Activated gamma-delta T cell treated with anti-CD3 and anti-CD28 coated beads, Interleukin-2, amount 50 U/mL, for 16 hours (primary cell): ENCODE results near the gene RRAD.
A peak's percentile ranks its signal among the peaks of the same experiment; 100 is the strongest.

Source experiments
- DNase-seq: peaks from one replicate; pipeline ENCODE4 v3.0.0-alpha.2; 2020; ENCODE audit warnings: low read depth

Gene RRAD

GRCh38 chr16:66934138-66934838 is 9.0 kb upstream of the RRAD start, which contains the start of gene CIAO2B:
Gene CIAO2B, minus strand, starts transcription at chr16:66934402. Its CDS starts 38 bp downstream, at chr16:66934364.
- peak; percentile 85 for DNase-seq

GRCh38 chr16:66933776-66934137 is 8.4 kb upstream of the RRAD start:
- DNase-seq: no peak

DNA sequence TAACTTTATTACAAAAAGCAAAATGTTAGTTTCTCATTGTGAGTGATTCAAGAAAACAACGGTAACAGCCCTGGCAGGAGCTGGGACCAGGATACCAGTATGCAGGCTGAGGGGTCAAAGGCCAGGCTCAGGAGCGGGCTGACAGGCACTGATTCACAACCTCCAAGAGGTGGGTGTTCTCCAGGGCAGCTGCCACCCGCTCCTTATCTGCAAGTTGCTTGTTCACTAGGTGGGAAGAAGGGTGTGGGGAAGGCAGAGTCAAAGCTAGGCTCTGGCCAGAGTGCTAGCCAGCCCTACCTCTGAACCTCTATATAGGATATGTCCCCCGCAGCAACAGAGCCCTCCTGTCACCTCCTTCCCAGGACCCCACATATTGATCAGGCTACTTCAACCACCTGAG is 6.7 kb upstream of the RRAD start:
- DNase-seq: no peak

- DNase-seq: no peak
Measured at GRCh38 chr16:66931665-66932064, 6.3 kb upstream of the RRAD start.

GRCh38 chr16:66930189-66930588 is 4.9 kb upstream of the RRAD start:
- no peak for DNase-seq

DNA sequence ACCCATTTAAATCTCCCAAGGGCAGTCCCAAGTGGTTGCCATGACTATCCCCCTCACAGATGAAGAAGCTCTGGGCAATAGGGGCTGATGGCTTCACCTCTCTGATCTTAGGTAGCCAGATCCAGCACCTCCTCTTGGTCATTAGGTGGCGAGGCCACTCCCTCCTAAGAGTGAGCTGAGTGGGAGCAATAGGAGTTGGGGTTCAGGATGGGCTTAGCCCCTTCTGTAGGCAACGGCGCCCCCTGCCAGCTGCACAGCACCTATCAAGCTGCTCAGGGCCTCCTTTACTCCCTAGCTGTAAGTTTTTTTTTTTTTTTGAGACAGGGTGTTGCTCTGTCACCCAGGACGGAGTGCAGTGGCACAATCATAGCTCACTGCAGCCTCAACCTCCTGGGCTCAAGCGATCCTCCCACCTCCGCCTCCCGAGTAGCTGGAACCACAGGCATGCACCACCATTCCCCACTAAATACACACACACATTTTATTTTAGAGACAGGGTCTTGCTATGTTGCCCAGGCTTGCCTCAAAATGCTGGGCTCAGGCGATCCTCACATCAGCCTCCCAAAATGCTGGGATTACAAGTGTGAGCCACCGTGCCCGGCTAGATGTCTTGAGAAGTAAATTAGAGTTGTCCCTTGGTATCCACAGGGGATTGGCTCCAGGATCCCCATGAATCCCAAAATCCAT is 3.5 kb upstream of the RRAD start:
- no peak for DNase-seq

DNA sequence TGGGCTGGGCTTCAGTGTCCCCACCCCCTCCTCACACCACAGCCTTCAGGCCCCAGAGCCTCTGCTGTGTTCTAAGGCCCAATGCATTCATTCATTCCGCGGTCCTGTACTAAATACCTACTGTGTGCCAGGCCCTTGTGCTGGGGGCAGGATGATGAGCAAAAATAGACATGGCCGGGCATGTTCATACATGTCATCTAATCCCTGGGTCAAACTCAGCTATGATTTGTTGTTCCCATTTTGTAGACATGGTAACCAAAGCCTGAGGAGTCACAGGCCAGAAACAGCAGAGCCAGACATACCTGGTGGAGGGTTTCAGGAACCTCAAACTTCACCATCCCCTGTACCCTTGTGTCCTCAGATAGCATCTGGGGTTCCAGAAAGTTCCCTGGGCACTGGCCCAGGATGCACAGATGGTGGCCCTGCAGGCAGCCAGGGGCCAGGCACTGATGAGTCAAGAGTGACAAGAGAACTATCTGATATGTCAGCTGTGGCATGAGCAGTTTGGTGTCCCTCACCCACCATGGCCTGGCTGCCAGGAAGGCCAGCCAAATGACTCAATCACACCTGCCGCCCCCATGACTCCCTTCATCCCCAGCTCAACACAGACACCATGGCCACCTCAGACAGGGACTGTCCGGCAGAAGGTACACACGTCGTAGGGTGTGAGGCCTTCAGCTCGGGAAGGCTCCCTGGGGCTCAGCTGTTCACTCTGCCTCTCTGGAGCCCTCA is 2.7 kb upstream of the RRAD start:
- DNase-seq: no peak

DNA sequence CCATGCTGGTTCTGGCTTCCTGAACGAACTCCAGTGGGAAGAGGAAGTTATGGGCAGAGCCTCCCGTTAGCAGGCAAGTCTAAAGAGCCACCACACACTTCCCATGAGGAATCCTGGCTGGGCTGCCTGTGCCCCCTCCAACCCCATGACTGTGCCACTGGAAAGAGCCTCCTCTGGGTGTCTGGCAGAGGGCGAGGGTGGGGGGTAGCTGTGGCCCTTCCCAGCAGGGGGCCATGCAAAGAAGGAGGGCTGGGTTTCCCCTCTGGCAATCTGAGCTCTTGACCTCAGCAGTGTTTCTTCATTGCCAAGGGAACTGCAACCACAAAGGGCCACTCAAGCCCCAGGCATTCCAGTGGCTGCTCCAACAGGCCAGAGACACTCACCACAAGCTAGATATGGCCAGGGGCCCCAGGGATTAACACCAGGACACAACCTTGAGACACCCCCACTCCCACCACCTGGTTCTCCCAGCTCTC is 1.7 kb upstream of the RRAD start:
- no peak for DNase-seq

DNA sequence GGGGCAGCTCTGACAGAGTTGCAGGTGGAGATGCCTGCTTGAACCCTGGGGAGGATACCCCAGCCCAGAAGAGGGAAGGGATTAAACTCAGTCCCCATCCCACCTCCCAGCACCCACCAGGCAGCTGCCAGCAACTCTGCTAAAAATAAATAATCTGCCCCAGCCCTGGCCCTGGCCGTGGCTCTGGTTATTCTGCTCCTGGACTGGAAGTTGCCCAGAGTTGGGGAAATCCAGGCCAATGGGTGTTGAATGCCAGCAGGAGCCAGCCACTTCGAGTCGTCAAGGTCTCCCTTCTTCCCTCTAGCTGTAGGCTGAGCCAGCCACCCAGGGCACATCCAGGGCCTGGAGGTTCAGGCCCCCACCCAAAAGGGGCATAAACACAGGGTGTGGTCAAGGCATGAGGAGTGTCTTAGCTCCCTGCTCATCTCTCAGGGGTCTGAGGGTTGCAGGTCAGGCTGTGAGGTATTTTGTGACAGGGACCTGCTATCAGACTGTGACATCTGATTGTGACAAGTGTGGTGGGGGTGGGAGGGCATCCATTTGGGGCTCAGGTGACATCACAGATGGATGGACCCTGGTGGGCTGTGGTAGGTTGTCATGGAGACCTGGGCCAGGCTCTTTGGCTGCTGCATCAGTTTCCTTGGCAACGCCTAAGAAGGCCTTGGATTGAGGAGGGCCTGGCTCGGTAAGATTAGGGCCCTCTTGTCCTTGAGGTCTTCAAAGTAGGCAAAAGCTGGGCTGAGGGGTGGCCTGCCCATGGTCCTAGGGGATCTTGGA is 1.0 kb upstream of the RRAD start:
- no peak for DNase-seq

DNA sequence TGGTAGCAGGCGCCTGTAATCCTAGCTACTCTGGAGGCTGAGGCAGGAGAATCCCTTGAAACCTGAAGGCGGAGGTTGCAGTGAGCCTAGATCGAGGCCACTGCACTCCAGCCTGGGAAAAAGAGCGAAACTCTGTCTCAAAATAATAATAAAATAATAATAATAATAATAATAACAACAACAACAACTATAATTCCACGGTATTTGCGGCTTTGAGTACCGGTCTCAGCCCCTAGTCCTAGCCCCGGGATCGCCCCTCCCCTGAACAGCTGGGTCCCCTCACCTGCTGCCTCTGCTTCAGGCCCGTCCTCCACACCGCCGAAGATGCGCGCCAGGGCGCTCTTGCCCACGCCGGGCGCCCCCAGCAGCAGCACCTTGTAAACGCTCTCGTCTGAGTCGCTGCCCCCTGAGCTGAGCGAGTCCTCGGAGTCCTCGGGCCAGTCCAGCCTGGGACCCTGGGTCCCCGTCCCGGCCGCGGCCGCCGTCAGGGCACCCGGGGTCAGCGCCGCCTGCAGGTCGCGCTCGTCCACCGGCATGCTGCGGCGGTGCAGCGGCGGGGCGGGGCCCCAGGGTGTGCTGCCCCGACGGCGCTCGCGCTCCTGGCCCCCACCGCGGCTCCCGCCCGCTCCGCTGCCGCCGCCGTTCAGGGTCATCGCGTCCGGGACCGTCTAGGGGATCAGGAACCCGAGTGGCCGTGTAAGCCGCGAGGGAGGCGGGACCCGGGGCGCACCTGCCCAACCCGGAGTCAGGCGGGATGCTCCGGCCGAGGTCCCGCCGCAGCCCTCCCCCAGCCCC is 611 bp downstream of the RRAD start:
- DNase-seq: no peak

DNA sequence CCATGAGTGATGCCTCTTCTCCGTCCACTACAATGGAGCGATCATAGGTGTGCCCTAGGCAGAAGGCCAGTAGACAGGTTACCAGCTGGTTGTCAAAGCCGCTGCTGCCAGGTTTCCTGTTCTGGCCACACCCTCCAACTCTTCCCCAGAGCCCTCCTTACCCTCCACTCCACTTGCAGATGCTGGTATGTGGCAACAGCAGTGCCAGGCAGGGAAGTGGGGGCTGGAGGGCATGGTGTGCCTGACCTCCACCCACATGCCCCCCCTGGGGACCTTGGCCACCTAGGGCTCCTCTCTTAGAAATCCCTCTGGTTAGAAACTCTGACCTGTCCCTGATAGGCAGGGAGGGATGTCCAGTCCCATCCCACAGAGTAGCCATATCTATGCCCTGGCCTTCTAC is 1.5 kb downstream of the RRAD start:
- DNase-seq: no peak

DNA sequence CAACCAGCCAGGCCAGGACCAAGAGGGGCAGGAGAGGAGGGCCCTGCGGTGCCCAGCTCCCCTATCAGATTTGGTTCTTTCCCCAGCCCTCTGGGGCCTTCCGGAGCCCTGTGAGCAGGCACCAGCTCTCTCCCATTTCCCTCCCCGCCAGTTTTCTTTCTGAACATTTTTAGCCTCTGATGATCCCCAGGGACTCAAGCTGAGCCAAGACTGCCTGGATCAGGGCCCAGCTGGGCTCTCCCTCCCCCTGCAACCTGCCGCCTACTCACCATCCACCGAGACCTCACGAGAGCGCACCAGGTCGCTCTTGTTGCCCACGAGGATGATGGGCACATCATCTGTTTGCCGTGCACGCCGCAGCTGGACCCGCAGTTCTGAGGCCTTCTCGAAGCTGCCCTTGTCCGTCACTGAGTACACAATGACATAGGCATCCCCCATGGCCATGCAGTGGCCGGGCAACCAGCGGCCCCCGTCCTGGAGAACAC is 2.0 kb downstream of the RRAD start:
- no peak for DNase-seq

DNA sequence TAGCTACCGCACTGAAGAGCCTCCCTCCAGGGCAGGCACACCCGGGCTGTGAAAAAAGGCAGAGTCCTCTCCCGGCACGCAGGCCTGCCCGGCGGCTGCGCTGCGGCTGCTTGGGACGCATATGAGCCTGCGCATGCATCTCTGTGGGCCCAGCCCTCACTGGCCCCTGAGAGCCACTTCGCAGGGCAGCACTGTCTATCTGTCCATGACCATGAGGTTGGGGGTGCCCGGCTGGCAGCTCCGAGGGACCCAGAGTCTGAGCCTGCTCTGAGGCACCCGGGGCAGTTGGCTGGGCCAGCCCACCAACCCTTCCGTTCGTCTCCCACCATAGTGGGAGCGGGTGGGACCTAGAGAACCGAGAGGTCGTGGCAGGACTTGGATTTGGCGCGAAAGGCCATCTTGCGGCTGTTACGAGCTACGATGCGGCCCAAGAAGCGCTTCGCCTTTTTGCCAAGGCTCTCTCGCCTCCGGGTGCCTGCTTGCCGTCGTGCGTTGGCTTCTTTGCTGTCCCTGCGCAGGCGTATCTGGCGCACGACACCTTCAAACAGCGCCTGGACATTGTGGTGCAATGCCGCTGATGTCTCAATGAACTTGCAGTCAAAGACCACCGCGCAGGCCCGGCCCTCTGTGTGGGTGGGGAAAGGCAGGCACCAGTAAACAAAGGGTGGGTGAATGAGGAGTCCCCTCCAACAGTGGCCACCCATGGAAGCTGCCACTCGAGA is 3.4 kb downstream of the RRAD start:
- DNase-seq: no peak

- no peak for DNase-seq
Measured at GRCh38 chr16:66920924-66921680, 4.2 kb downstream of the RRAD start.

- DNase-seq: no peak
Measured at GRCh38 chr16:66920299-66920590, 5.1 kb downstream of the RRAD start.

- no peak for DNase-seq
Measured at GRCh38 chr16:66919569-66920298, 5.6 kb downstream of the RRAD start.

DNA sequence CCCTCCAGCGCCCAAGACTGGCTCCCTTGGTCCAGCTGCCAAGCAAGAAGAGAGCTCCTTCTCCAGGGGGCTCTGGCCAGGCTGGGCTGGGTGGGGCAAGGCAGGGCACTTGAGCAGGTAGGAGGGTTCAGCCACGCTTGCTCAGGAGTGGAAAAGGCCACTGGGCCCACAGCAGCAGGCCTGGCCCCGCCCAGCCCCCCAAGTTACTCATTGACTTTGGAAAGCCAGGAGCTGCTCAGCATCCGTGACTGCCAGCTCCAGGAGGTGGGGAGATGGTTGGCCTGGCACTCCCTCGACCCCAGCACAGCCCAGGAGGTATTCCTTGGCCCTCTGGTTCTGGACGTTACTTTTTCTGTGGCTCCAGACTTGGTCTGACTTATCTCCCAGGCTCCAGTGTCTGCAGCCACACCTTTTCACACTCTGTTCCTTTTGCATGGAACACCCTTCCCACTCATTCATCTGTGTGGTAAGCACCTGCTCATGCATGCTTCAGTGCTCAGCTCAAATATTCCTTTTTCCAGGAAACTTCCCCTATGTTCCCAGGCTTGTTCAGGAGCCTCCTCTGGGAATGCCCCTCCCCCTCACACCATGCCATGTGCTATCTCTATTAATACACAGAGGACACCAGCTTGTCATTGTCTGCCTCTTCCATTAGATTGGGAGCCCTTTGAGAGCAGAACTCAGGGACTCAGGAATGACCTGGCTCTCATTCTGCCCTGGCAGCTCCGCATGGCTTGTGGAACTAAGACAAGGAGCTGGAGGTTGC is 6.3 kb downstream of the RRAD start, which contains the start of gene CDH16:
Gene CDH16 (minus strand): TSS at position 83 of the 766 bp plus-strand sequence. CDS start 820 bp downstream, outside the sequence.
- no peak for DNase-seq

DNA sequence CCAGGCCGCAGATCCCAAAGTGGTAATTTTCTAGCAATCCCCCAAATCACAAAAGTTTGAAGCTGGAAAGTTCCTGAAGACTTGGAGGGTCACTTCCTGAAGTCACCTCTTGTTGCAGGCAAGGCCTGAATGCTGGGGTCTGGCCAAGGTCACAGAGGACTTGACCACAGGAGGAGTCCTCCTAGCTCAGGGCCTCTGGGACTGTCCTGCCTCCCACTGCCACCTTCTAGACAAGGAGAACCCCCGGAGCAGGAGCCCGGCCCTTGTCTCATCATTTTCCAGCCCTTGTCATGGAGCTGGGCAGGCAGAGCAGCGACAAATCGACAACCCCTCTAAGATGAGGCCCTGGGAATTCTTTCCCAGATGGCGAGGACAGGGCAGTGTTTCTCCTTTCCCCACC is 7.0 kb downstream of the RRAD start:
- no peak for DNase-seq
